CD4-positive, alpha-beta T cell treated with Interleukin-4 for 1 hour (primary cell): Measurements from ENCODE around the gene ZNHIT2.
"Not testable (repeated sequence)": the region's sequence is repeated elsewhere in the genome, so short reads cannot be mapped to it uniquely, and the experiment has no call there.

ENCODE experiments used
- DNase-seq, 2 donors: peaks; one replicate each; pipeline ENCODE4 v3.0.0-alpha.2; 2020 to 2022

Gene ZNHIT2

GRCh38 chr11:65118891-65119669 lies 1.6 kb upstream of the ZNHIT2 start:
- not testable (repeated sequence) for DNase-seq

GRCh38 chr11:65118097-65118837 lies 766 bp upstream of the ZNHIT2 start:
- no peak for DNase-seq

GRCh38 chr11:65116370-65117205 lies 913 bp downstream of the ZNHIT2 start:
- DNase-seq, result peak; percentile 58 to 70

GRCh38 chr11:65115361-65116082 lies 2.0 kb downstream of the ZNHIT2 start:
- no peak for DNase-seq

- DNase-seq, result no peak
Measured at GRCh38 chr11:65114538-65115171, 2.8 kb downstream of the ZNHIT2 start.

GRCh38 chr11:65113839-65114238 lies 3.7 kb downstream of the ZNHIT2 start:
- no peak for DNase-seq

GRCh38 chr11:65113361-65113756 lies 4.1 kb downstream of the ZNHIT2 start:
- DNase-seq, result no peak

GRCh38 chr11:65112546-65113360 lies 4.7 kb downstream of the ZNHIT2 start:
- peak; percentile 76 to 78 for DNase-seq

- peak; percentile 95 for DNase-seq
Measured at GRCh38 chr11:65111744-65112545, 5.6 kb downstream of the ZNHIT2 start, which contains the start of gene TM7SF2. Gene TM7SF2 (plus strand): TSS chr11:65111872. CDS start chr11:65112016, 144 bp downstream.

- no peak for DNase-seq
Measured at GRCh38 chr11:65111159-65111743, 6.2 kb downstream of the ZNHIT2 start.

- DNase-seq, result peak; percentile 92 to 96
Measured at GRCh38 chr11:65110354-65110861, 7.1 kb downstream of the ZNHIT2 start.

- DNase-seq, result no peak
Measured at GRCh38 chr11:65109231-65110198, 8.0 kb downstream of the ZNHIT2 start.

GRCh38 chr11:65108469-65109123 lies 8.9 kb downstream of the ZNHIT2 start:
- DNase-seq, result no peak

GRCh38 chr11:65107751-65108468 lies 9.6 kb downstream of the ZNHIT2 start:
- DNase-seq, result no peak

GRCh38 chr11:65107078-65107477 lies 10.4 kb downstream of the ZNHIT2 start:
- no peak for DNase-seq

- DNase-seq, result no peak
Measured at GRCh38 chr11:65104628-65105027, 12.9 kb downstream of the ZNHIT2 start.

GRCh38 chr11:65103476-65103875 lies 14.0 kb downstream of the ZNHIT2 start:
- no peak for DNase-seq
